Mesothelial cell of epicardium (in vitro differentiated cells): ENCODE results near the gene ANXA10. TPM values are rescaled to one million over a fixed set of nuclear protein-coding genes. Genes with fewer than 3 reads are reported as not detected.

Experiments
- DNase-seq, 2 experiments: peaks; one replicate each; pipeline ENCODE4 v3.0.0; 2021; ENCODE audit warnings: low spot score in 2 of 2; ENCODE audit not compliant: unreplicated experiment in 2 of 2
- H3K27ac Mint-ChIP-seq: 2 replicates; pipeline ENCODE4 v1.8.0; 2021; ENCODE audit warnings: mixed read lengths
- H3K27me3 Mint-ChIP-seq: 2 replicates; pipeline ENCODE4 v1.8.0; 2021; ENCODE audit warnings: low read depth, mixed read lengths
- H3K36me3 Mint-ChIP-seq: 2 replicates; pipeline ENCODE4 v1.8.0; 2021; ENCODE audit warnings: mixed read lengths
- H3K4me1 Mint-ChIP-seq: 2 replicates; pipeline ENCODE4 v1.8.0; 2021; ENCODE audit warnings: mixed read lengths
- H3K4me3 Mint-ChIP-seq: 2 replicates; pipeline ENCODE4 v1.8.0; 2021; ENCODE audit warnings: mild to moderate bottlenecking, moderate library complexity, mixed read lengths
- H3K9me3 Mint-ChIP-seq: 2 replicates; pipeline ENCODE4 v1.8.0; 2021; ENCODE audit warnings: mixed read lengths
- CTCF ChIP-seq: fragments of 200-600 bp; sonication (generic); IDR thresholded peaks from one replicate; pipeline ENCODE4 v1.5.0; 2021; ENCODE audit warnings: antibody characterized with exemption; ENCODE audit not compliant: unreplicated experiment
- total RNA-seq: library from RNA; stranded (reverse); gene quantifications from 3 replicates; pipeline ENCODE4 v1.2.1, GENCODE V29; 2021

ANXA10 gene
- total RNA-seq, 1 donor from 2014 or later: not detected

GRCh38 chr4:168126952-168127351 is 34.6 kb downstream of the ANXA10 start:
- Mint-ChIP-seq H3K36me3 (no peaks in the 10 kb centered on the region), H3K9me3 (no peaks in the 10 kb centered on the region), H3K27me3 (peaks cover 4% of the 10 kb centered on the region), H3K27ac (no peak overlapping the region), H3K4me3 (no peak overlapping the region), H3K4me1 (no peaks in the 10 kb centered on the region)
- TF ChIP-seq CTCF: no peak
- DNase-seq: no peak

GRCh38 chr4:168128601-168129000 is 36.3 kb downstream of the ANXA10 start:
- no peak for DNase-seq
- Mint-ChIP-seq H3K4me3 (no peak overlapping the region), H3K27ac (no peak overlapping the region), H3K4me1 (no peaks in the 10 kb centered on the region), H3K9me3 (no peaks in the 10 kb centered on the region), H3K36me3 (no peaks in the 10 kb centered on the region), H3K27me3 (peaks cover 4% of the 10 kb centered on the region)
- no peak for TF ChIP-seq CTCF

GRCh38 chr4:168129046-168129772 is 36.9 kb downstream of the ANXA10 start:
- no peaks in the 10 kb centered on the region for H3K4me1 Mint-ChIP-seq
- H3K36me3 Mint-ChIP-seq: no peaks in the 10 kb centered on the region
- H3K27ac Mint-ChIP-seq: no peak overlapping the region
- TF ChIP-seq CTCF: no peak
- peaks cover 4% of the 10 kb centered on the region for H3K27me3 Mint-ChIP-seq
- DNase-seq: no peak
- no peak overlapping the region for H3K4me3 Mint-ChIP-seq
- H3K9me3 Mint-ChIP-seq: no peaks in the 10 kb centered on the region

- no peak for TF ChIP-seq CTCF
- no peaks in the 10 kb centered on the region for H3K9me3 Mint-ChIP-seq
- peaks cover 2% of the 10 kb centered on the region for H3K27me3 Mint-ChIP-seq
- H3K27ac Mint-ChIP-seq: no peak overlapping the region
- H3K4me3 Mint-ChIP-seq: no peak overlapping the region
- DNase-seq: no peak
- no peaks in the 10 kb centered on the region for H3K36me3 Mint-ChIP-seq
- no peaks in the 10 kb centered on the region for H3K4me1 Mint-ChIP-seq
Observed at GRCh38 chr4:168129802-168130201, 37.5 kb downstream of the ANXA10 start.

- Mint-ChIP-seq H3K27me3 (peaks cover 2% of the 10 kb centered on the region), H3K9me3 (no peaks in the 10 kb centered on the region)
Observed at GRCh38 chr4:168131196-168131595, 38.9 kb downstream of the ANXA10 start.

More at GRCh38 chr4:168131196-168131595, 38.9 kb downstream of the ANXA10 start:
- DNase-seq: no peak
- Mint-ChIP-seq H3K27ac (no peak overlapping the region), H3K4me3 (no peak overlapping the region), H3K36me3 (no peaks in the 10 kb centered on the region), H3K4me1 (no peaks in the 10 kb centered on the region)
- TF ChIP-seq CTCF: no peak
